HepG2 (cell line): ENCODE results near the gene MEGF6. TPM values are rescaled to one million over a fixed set of nuclear protein-coding genes. Genes with fewer than 3 reads are reported as not detected.

Experiments
- ATRX ChIP-seq: sonication (generic); formaldehyde crosslinking; IDR thresholded peaks from 2 replicates; pipeline ENCODE4 v1.4.0; 2020; ENCODE audit warnings: missing genetic modification reagents, borderline replicate concordance
- CCDC6 ChIP-seq: sonication (generic); formaldehyde crosslinking; IDR thresholded peaks from 2 replicates; pipeline ENCODE4 v1.8.1; 2022; ENCODE audit warnings: mild to moderate bottlenecking, missing genetic modification reagents, moderate library complexity
- HNRNPUL1 ChIP-seq: fragments of 200-400 bp; formaldehyde crosslinking; IDR thresholded peaks from 2 replicates; pipeline ENCODE4 v1.6.1; 2017; ENCODE audit warnings: low read depth, mild to moderate bottlenecking, low read length, moderate library complexity
- HOMEZ ChIP-seq: IDR thresholded peaks from 2 replicates; pipeline ENCODE4 v1.6.1; 2016; ENCODE audit warnings: low read depth
- NONO ChIP-seq, 2 experiments: fragments of 450-650 bp in 1 of 2; sonication (generic) in 1 of 2; formaldehyde crosslinking in 1 of 2; IDR thresholded peaks in 1 of 2; conservative IDR thresholded peaks in 1 of 2; 2 replicates each; pipeline versions ENCODE4 v1.6.1 to v1.8.0; 2017 to 2022; ENCODE audit warnings: mild to moderate bottlenecking in 1 of 2, missing genetic modification reagents in 1 of 2, moderate library complexity in 1 of 2
- POGK ChIP-seq: sonication (generic); formaldehyde crosslinking; conservative IDR thresholded peaks from 2 replicates; pipeline ENCODE4 v1.8.0; 2022; ENCODE audit warnings: mild to moderate bottlenecking, moderate library complexity, missing genetic modification reagents
- POGZ ChIP-seq: sonication (generic); formaldehyde crosslinking; IDR thresholded peaks from 2 replicates; pipeline ENCODE4 v1.4.0; 2020; ENCODE audit warnings: mild to moderate bottlenecking, missing genetic modification reagents
- PREB ChIP-seq: sonication (generic); formaldehyde crosslinking; IDR thresholded peaks from 2 replicates; pipeline ENCODE4 v1.4.0; 2020; ENCODE audit warnings: missing genetic modification reagents
- RARA ChIP-seq: IDR thresholded peaks from 2 replicates; pipeline ENCODE4 v1.6.1; 2016; ENCODE audit warnings: missing genetic modification reagents, missing compliant biosample characterization
- RARG ChIP-seq: sonication (generic); formaldehyde crosslinking; IDR thresholded peaks from 2 replicates; pipeline ENCODE4 v1.4.0; 2020; ENCODE audit warnings: low read depth, mild to moderate bottlenecking, missing genetic modification reagents
- RNF219 ChIP-seq: sonication (generic); formaldehyde crosslinking; IDR thresholded peaks from 2 replicates; pipeline ENCODE4 v1.5.0; 2020; ENCODE audit warnings: mild to moderate bottlenecking, missing genetic modification reagents
- ZNF512B ChIP-seq: sonication (generic); formaldehyde crosslinking; IDR thresholded peaks from 2 replicates; pipeline ENCODE4 v1.5.1; 2020; ENCODE audit warnings: missing genetic modification reagents, mild to moderate bottlenecking, borderline replicate concordance
- ZNF687 ChIP-seq: sonication (generic); formaldehyde crosslinking; IDR thresholded peaks from 2 replicates; pipeline ENCODE4 v1.5.1; 2020; ENCODE audit warnings: mild to moderate bottlenecking, missing genetic modification reagents, moderate library complexity
- polyA plus RNA-seq, 8 experiments: library from polyadenylated mRNA; depleted of rRNA in 3 of 8; stranded (reverse) in 7 of 8; unstranded in 1 of 8; fragments of >200 nt; fragmentation: Illumina TruSeq in 4 of 8; extraction: Trizol in 4 of 8; gene quantifications; 2 replicates each; pipeline versions ENCODE4 v1.2.1 to v1.2.3, GENCODE V29; 2011 to 2016; ENCODE audit warnings: low read depth in 4 of 8, missing spikeins in 1 of 8, mixed read lengths in 1 of 8; ENCODE audit not compliant: insufficient read depth in 1 of 8
- total RNA-seq, 5 experiments: library from RNA; depleted of rRNA; stranded (reverse); fragments of >200 nt; fragmentation: Illumina TruSeq; extraction: Trizol; gene quantifications; 2 replicates each; pipeline ENCODE4 v1.2.3, GENCODE V29; 2016; ENCODE audit warnings: low read depth in 1 of 5

Gene MEGF6
- total and polyA plus RNA-seq, 2 of the 13 experiments (the other 11 are each of a cell fraction or from before 2014, with no cell fraction given), result 1.9 TPM

- no peak for TF ChIP-seq NONO (IDR thresholded peaks at IDR 0.05)
- no peak for TF ChIP-seq NONO (CRISPR knock-in tag; conservative IDR thresholded peaks at IDR 0.05)
- no peak for TF ChIP-seq POGZ (CRISPR knock-in tag)
- no peak for TF ChIP-seq CCDC6 (CRISPR knock-in tag)
- no peak for TF ChIP-seq RARA (CRISPR knock-in tag)
- no peak for TF ChIP-seq PREB (CRISPR knock-in tag)
- no peak for TF ChIP-seq HOMEZ (CRISPR knock-in tag)
- 0 out of 2 replicates have a peak, but pooled peaks have one; percentile 28 for TF ChIP-seq POGK (CRISPR knock-in tag)
- TF ChIP-seq HNRNPUL1, result no peak
- peak; percentile 8; the same call in 1 of the 2 replicates for TF ChIP-seq ZNF687
- TF ChIP-seq ATRX (CRISPR knock-in tag), result no peak
- no peak for TF ChIP-seq RARG
- no peak for TF ChIP-seq ZNF512B (CRISPR knock-in tag)
- no peak for TF ChIP-seq RNF219
Measured at GRCh38 chr1:3618881-3619671, 7.8 kb upstream of the MEGF6 start (continued).
